OCI-M2 (cell line): ENCODE data around the gene FBXW2.
"Not testable (repeated sequence)": the region's sequence is repeated elsewhere in the genome, so short reads cannot be mapped to it uniquely, and the experiment has no call there.

Experiments used
- DNase-seq: peaks from one replicate; lab custom pipeline; 2025; ENCODE audit not compliant: unreplicated experiment; lab: John Stamatoyannopoulos, UW

The FBXW2 gene

DNA sequence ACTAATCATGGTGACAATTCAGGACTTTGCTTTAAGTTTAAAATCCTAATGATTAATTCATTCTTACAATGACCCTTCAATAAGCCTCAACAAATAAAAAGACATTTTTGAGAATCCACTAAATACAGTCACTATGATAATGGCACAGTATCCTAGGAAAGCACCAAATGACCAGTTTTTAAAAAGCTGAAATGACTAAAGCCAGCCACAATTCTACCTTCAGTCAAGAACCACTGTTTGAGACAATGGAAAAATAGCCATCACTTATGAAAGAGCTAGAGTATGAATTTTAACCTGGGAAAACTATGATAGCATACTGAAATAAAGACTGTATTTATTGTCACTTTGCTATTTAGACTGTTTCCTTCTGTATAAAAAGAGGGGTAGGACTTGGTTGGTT is 14.0 kb downstream of the FBXW2 start:
- DNase-seq, result no peak

DNA sequence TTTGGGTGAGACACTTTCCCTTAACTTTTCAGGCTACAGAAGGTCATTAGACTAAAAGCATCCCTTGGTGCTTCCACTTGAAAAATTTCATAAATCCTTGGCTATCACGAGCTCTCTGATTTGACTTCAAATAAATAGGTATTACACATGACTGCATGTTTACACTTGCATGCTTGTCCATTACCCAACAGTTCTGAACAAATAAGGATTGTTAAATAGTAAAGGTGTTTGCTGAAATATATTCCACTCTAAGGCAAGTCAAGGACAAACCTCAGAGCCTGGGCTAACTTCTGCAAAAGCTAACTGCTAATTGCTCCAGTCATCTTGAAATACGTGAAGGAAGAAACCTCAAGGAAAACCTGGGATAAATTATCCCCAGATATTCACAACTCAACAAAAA is 14.5 kb downstream of the FBXW2 start:
- no peak for DNase-seq

DNA sequence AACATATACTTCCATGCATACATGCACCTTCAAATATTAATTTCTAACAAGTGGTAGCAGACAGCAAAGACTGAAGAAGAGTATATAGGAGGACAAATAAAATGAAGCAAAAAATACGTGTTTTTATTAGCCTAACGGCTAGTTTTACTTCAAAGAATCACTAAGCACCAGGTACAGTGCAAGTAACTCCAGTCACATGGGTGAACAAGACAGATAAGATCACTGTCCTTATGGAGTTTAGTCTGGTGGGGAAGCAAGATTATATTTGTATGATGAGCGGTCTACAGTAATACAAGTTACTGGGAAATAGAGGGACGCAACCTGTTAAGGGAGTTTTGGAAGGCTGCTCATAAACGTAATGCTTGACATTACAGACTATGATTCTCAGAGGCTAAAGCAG is 16.0 kb downstream of the FBXW2 start:
- no peak for DNase-seq

DNA sequence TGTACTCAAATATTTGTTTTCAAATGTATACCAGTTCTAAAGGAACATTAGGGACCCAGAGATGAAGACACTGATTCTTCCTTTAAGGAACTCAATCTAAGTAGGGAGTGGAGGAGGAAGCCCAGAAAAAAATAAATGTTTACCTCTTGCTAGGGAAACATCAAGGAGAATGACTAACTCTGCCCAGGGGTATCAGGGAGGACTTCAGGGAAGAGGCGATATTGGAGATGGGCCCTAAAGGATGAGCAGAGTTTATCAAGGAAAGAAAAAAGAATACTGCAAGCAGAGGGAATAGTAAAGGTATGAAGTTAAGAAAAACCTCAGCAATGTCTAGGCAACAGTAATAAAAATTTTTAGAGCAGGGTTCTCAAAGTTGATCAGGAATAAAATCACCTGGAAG is 16.4 kb downstream of the FBXW2 start:
- no peak for DNase-seq

DNA sequence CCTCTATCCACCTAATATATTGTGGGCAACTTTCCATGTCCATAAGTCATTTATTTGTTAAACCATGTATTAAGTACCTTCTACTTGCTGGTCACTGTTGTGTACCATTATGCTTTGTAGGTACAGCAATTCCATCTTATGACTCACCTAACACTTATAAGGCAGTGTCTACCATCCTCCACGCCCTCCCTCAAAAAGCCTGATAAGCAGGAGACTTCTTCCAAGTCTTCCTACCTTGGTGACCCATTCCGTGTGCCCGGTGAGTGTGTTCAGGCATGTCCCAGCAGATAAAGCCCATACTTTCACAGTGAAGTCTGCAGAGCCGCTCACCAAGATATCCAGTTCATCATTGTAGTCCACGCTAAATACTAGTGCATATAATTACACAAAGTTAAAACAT is 17.4 kb downstream of the FBXW2 start:
- no peak for DNase-seq

DNA sequence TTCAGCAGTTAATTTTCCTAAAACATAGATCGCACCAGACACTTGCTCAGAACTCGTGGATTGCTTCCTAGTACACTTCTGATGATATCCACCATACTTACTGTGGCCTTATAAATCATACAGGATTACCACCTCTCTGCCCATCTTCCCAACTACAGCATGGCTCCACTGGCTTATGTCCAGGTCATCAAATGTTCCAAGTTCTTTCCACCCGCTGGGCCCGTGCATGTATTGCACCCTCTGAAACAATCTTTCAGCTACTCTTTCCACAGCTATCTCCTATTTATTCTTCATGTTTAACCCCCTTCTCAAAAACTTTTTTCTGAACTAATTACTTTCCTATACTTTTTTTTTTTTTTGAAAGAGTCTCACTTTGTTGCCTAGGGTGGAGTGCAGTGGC is 18.5 kb downstream of the FBXW2 start:
- no peak for DNase-seq

DNA sequence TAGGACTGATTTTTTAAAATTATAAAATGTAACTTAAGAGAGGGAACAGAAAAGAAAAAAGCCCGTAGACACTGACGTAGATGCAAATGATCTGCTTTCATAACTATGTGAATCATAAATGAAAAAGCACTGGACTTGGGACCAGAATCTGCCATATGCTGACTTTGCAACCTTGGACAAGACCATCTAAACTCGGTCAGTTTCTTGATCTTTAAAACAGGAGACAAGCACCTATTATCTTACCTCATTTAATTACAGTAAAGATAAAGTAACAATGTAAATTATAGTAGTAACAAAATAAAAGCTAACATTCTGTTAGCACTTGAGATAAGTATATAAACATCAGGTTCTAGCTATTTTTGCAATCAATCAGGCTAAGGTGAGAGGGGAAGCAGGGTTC is 20.0 kb downstream of the FBXW2 start:
- no peak for DNase-seq

DNA sequence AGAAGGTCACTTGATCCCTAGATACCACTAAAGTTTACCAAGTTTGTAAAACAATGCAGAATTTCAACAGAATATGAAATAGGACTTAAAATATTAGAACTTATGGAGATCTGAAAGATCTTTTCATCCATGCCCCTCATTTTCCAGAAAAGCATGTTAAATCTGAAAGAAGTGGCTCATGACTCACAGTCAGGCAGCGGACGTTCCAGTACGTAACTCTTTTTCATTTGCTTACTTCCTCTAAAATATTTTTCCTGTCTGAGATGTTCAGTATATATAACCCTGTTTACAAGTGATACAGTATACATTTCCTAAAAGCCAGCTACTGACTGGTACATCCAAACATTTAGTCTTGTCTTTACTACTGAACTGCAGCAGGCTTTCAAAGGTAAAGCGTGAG is 22.3 kb downstream of the FBXW2 start:
- DNase-seq, result no peak

DNA sequence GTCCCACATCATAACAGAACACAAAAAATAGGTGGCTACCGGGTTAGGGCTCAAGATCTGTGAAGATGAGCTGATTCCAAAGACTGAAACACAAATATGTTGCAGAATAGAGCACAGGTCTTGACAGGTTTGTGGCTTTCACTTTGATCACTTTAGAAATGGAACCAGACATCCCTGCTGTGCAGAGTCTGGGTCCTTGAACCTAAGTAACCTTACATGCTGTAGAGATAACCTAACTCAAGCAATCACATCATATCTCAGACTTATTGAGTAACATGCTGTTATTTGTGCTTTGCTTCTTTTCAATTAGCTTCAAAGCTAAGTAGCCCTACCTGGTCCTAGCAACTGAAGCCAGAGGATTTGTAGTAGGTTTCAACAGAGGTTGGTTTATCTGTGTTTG is 24.3 kb downstream of the FBXW2 start:
- DNase-seq, result no peak

DNA sequence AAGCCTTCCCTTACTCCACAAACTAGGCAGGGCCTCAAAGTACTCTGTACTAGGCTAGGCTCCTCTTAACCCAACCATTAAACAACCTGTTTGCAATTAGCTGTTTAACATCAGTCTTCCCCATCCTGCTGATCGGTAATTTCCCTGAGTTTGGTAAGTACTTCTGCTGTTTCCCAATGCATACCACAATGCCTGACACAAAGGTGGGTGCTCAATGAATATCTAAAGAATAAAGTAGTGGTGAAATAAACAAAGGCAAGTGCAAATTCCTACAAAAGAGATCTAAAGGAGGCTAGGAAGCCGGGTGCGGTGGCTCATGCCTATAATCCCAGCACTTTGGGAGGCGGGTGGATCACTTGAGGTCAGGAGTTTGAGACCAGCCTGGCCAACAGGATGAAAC is 25.0 kb downstream of the FBXW2 start:
- no peak for DNase-seq

DNA sequence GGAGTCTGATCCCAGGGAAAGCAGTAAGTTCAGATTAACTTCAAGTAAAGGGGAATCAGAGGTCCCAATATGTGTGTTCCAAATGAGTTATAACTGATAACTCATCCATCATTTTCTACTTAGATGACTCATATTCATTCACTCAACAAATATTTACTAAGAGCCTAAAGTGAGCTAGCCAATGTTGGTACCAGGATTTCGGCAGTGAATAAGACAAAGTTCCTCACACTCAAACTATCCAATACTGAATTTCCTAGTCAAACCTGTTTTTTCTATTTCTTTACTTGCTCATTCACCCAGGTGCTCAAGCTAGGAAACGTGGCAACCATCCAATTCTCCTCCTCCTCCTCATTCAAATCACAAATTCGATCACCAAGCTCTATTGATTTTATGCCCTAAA is 25.8 kb downstream of the FBXW2 start:
- DNase-seq, result no peak

DNA sequence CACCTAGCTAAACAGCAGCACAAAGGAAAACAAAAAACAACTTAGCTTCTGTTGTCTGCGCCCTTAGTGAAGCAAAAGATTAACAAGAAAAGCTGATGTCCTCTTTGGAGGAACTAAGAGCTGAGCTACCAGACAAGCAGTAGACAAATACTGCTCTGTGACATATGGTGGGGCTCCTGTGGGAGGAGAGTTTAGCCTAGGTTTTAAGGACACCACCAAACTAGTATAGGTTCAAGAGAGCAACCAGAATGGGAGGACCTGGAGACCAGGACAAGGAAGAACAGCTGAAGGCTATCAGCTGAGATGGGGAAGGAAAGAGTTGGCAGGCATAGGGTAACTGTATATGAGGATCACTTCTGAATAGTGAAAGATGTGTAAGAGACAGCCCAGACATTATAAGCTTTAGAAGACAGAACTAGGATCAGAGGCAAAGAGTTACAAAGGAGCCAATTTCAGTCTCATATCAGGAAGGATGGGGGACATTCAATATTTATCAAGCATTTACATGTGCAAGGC is 27.2 kb downstream of the FBXW2 start:
- DNase-seq, result no peak

DNA sequence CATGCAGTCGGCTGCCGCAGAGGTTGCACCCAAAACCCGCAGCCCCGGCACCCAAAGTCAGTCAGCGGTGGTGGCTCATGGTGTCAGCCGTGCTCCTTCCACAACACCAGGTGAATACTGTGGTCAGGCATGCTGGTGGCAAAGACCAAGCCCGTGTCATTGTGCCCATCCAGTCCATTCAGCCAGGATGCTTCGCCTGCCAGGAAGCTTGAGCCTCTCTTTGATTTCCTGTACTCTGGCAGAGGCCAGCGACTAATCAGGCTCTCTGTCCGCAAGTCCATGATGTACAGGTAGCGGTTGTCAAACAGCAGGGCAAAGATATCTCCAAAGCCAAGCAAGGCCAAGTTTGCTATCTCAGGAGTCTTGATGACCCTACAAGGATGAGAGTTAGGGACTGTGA is 28.7 kb downstream of the FBXW2 start:
- no peak for DNase-seq

DNA sequence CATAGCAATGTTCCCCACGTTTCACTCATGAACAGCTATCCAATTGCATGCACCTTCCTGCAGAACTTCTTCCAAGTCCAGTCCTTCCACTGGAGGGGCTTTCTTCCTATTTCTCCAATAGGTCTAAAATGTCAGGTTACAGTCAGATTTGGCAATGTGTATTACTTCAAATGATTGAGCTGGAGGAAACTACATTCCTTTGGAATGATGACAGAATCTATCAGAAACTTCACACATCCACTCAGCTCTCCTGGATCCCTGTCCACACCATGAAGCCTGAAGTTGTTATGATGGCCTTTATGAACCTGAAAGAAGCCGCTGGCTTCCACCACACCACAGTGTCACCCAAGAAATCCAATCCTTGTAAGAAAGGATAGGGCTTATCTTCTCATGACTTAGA is 32.2 kb downstream of the FBXW2 start:
- DNase-seq, result no peak

DNA sequence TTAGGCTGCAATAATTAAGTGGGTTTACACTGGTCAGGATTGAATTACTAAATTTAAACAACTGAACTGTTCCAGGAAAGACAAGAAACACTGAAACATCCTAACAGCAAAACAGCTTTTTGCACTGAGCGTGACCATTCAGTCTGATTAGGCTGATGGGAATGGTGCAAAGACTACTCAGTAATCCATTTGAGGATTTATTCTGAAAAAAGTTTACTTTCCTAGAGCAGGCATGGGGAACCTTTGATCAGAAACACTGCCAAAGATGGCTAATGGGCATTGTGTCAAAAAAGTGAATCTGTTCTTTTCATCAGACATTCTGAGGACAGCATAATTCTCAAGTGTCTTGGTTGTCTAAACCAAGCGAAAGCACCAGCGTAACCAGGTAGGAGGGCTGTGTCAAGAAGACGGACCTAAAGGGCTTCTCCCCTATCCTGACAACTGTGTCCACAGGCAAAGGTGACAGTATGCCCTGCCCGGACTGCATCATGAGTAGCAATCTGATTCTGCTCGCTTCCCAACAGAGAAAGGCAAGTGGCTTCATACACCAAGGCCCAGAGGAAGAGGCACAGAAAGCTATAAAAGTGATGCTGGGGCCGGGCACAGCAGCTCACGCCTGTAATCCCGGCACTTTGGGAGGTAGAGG is 33.3 kb downstream of the FBXW2 start:
- DNase-seq, result no peak

DNA sequence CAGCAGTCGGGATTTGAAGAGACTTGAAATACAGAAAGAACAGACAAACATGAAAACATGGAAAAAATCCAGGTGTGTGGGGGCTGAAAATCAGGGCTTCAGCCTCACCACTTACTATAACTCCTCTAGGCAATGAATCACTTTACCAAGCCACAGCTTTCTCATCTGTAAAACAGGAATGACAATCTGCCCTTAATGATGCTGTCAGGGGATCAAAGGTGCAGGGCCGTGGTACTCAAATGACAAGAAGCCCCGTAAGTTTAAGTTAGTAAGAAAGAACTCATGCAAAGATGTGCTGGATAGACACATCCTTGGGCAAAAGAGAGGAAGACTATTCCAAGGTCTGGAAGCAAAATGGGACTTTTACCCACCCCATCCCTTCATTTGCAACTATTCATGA is 34.7 kb downstream of the FBXW2 start:
- no peak for DNase-seq

DNA sequence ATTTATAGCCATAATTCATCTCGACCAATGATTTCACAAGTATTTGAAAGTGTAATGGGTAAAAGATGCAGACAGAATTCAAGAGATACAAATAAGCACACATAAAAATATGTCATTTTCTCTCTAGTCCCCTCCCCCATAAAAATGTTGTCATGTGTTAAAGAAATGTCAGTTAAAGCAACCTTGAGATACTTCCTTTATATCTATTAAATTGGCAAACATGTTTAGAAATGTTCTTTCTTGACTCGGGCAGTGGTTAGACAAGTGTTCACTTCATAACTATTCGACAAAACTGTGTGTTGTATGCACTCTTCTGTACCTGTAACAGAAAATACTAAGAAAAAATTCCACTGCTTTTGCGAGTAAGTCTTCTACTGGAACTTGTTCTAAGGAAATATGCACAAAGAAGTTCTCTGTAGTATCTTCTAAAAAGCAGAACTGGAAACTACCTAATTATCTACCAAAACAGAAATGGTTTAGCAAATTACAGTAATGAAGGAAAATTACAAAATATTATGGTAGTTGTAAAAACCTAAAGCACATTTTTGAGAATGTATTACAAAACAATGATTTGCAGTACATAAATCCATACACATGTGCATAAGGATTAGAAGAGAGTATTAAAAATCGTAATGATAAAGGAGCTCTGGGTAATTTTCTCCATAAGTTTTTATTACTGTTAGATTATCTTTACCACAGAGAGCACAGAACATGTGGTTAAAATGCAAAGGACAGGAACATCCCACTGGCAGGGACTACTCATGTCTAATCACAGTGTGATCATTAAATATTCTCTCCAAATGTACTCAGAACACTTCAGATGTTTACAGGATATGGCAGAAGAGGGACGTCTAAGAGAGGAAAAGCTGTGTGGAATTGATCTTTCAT is 35.9 kb downstream of the FBXW2 start:
- DNase-seq, result no peak

DNA sequence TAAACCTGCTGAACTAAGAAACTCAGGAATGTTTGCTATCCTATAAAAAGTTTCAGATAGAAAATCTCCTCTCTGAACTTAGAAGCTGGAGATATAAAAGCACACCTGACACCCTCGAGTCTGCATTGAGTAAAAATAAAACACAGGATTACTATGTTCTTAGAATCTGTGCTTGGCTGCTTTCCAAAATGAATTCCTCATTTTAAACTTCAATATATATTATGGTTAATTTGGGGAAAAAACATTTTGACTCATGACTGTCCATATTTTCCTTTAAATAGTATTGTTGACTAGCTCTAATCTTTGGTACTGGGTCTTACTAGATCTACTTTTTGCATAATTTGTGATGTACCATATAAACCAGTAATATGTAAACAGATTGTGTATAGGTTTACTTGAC is 36.7 kb downstream of the FBXW2 start:
- no peak for DNase-seq

DNA sequence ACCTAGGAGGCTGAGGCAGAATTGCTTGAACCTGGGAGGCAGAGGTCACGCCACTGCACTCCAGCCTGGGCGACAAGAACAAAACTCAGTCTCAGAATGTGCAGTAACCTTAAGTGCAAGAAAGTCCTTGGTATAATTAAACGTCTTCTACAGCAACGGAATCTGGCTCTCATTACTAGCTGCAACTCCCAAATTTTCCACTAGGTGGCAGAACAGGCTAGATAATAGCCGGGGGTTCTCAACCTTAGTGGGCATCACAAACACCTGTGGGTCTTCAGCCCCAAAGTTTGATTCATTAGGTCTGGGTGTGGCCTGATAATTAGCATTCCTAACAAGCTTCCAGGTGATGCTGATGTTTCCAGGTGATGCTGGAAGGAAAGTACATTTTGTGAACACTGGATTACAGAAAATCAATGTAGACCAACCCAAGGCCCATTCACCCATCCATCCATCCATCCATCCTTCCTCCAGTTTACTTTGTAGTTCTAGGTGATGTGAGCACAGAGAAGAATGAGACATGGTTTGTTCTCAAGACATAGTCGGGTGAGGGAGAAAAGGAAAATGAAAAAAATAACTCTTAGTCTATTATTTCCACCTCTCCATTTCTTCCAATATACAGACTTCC is 37.3 kb downstream of the FBXW2 start:
- peak; percentile 18 for DNase-seq

DNA sequence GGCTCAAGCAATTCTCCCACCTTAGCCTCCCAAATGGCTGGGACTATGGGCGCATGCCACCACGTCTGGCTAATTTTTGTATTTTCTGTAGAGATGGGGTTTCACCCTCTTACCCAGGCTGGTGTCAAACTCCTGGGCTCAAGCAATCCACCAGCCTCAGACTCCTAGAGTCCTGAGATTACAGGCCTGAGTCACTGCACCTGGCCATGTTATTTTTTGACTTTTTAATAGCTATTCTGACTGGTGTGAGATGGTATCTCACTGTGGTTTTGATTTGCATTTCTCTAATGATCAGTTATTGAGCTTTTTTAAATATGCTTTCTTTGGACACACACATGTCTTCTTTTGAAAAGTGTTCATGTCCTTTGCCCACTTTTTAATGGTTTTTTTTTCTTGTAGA is 38.2 kb downstream of the FBXW2 start:
- no peak for DNase-seq

DNA sequence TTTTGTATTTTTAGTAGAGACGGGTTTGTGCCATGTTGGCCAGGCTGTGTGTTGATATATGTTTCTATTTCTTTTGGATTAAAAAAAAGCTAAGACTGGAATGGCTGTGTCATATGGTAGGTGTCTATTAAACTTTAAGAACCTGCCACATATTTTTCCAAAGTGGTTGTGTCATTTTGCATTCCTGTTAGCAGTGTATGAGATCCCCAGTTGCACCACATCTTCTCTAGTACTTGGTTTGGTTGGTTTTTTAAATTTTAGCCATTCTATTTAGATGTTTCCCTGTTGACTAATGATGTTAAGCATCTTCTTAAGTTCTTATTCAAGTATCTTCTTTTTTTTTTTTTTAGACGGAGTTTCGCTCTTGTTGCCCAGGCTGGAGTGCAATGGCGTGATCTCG is 42.8 kb downstream of the FBXW2 start:
- DNase-seq, result no peak

DNA sequence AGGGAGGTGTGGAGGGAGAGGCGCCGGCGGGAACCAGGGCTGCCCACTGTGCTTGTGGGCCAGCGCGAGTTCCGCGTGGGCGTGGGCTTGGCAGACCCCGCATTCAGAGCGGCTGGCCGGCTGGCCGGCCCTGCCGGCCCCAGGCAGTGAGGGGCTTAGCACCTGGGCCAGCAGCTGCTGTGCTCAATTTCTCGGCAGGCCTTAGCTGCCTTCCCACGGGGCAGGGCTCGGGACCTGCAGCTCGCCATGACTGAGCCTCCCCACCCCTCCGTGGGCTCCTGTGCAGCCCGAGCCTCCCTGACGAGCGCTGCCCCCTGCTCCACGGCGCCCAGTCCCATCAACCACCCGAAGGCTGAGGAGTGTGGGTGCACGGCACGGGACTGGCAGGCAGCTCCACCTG is 46.9 kb downstream of the FBXW2 start:
- not testable (repeated sequence) for DNase-seq
